ENCODE data around the gene PPP2R2C. TPM values are rescaled to one million over a fixed set of nuclear protein-coding genes. Genes with fewer than 3 reads are reported as not detected.
A peak's percentile ranks its signal among the peaks of the same experiment; 100 is the strongest.

PPP2R2C gene
- total RNA-seq (2012; rRNA removed), result not detected in 2 replicates
- 0.03 TPM in 1 of 2 replicates, not detected in the other for polyA plus RNA-seq (2012; rRNA removed)
- 0.01 and 0.03 TPM in 2 replicates for polyA plus RNA-seq (2012; cell fraction: cytosol; rRNA removed)
- 0.10 and 0.11 TPM in 2 replicates for polyA plus RNA-seq (2012; cell fraction: nucleus; rRNA removed; ENCODE audit: low replicate concordance)
- percentile 13 among the genes with signal in this experiment for Bru-seq, nascent RNA
- percentile 15 among the genes with signal in this experiment for BruChase-seq, experiment 1, labeled RNA remaining after a 6-hour chase
- BruChase-seq, experiment 2, labeled RNA remaining after a 2-hour chase, result percentile 18 among the genes with signal in this experiment
- long read RNA-seq, result 0 reads

DNA sequence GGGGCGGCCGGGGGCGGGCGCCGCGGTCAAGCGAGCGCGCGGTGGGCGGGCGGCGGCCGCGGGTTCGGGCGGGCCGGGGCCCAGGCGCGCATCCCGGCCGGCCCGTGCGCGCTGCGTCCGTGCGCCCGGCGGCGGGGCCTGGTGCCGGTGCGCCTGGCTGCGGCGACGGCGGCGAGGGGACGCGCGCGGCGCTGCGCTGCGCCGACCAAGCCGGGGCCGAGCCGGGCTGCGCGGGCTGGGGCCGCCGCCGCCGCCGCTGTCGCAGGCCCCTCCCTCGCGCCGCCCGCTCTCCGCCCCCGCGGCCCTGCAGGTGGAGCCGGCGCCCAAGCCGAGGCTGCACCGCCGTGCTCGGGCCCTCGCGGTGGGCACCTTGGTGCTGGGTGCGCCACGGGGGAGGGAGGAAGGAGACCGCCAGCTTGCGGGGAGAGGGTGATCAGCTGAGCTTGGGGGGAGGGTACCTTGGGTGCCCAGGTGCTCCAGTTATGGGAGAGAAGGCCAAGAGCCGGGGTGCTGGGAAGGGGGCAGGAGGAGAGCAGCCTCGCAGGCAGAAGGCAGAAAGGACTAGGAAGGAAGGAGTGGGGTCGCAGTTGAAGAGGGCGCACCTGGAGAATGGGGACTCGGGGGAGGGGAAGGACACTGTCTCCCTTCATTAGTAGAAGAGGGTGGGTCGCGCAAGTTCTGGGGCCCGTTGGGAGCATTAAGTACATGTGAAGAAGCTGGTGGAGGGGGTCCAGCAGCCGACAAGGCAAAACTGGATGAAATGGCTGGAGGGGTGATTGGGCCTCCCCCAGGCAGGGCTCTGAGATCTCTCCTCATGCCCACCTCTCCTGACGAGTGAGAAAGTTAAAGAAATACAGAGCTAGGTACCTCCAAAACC is at the start of gene PPP2R2C:
Gene PPP2R2C (minus strand): TSS at position 228 of the 877 bp plus-strand sequence. CDS start 385 bp downstream, outside the sequence.
- Histone ChIP-seq H3K36me3 (ENCODE audit: control insufficient read depth, insufficient read depth, low read length) (no peaks in the 10 kb centered on the region), H2AK9ac (replicated peaks; ENCODE audit: low read depth, low read length, poor library complexity) (no peak within 1 kb of the TSS), H3K9ac (ENCODE audit: low read depth, low read length) (no peak within 1 kb of the TSS), H3K27ac (ENCODE audit: insufficient read depth, low read length) (no peak within 1 kb of the TSS), H3K56ac (ENCODE audit: extremely low read depth, insufficient read depth, low read length) (no peak within 1 kb of the TSS), H3K4ac (ENCODE audit: low read depth, low read length) (no peak within 1 kb of the TSS), H2BK120ac (ENCODE audit: low read depth, low read length) (no peak within 1 kb of the TSS), H3K4me2 (ENCODE audit: low read depth, low read length) (no peak within 1 kb of the TSS), H2BK20ac (ENCODE audit: low read depth, low read length) (no peak within 1 kb of the TSS), H3K4me3 (ENCODE audit: insufficient read depth, low read depth, low read length) (no peak within 1 kb of the TSS), H3K4me1 (ENCODE audit: control insufficient read depth, insufficient read depth, low read length) (no peaks in the 10 kb centered on the region), H4K20me1 (ENCODE audit: insufficient read depth, low read length) (no peaks in the 10 kb centered on the region), H4K5ac (ENCODE audit: low read depth, low read length) (no peak within 1 kb of the TSS), H3K9me3 (ENCODE audit: control insufficient read depth, insufficient read depth, low read length) (no peaks in the 10 kb centered on the region), H4K91ac (ENCODE audit: insufficient read depth, low read depth, low read length) (no peak within 1 kb of the TSS), H3K9me1 (ENCODE audit: insufficient read depth, low read length) (no peaks in the 10 kb centered on the region), H2AK5ac (ENCODE audit: low read depth, low read length) (no peak within 1 kb of the TSS), H3K79me1 (ENCODE audit: low read depth in 1 of 2, low read length in 2 of 2) (no peaks in the 10 kb centered on the region), H3K18ac (ENCODE audit: low read depth, low read length) (no peak within 1 kb of the TSS), H2BK5ac (ENCODE audit: low read depth, low read length, poor library complexity, severe bottlenecking) (no peak within 1 kb of the TSS), H2BK15ac (ENCODE audit: low read depth, low read length) (no peak within 1 kb of the TSS), H2AFZ (replicated peaks; ENCODE audit: low read length, poor library complexity) (no peak within 1 kb of the TSS), H3K23ac (ENCODE audit: low read depth, low read length) (no peak within 1 kb of the TSS), H3K27me3 (ENCODE audit: control insufficient read depth, insufficient read depth, low read length) (peaks cover 37% of the 10 kb centered on the region), H4K8ac (ENCODE audit: low read depth in 2 of 2, low read length in 2 of 2) (no peak within 1 kb of the TSS), H3K14ac (replicated peaks; ENCODE audit: low read depth, low read length) (no peak within 1 kb of the TSS)
- CTCF ChIA-PET, result no interaction called here
- dilution Hi-C loops (cut with HindIII; ENCODE audit: low sequenced_read_pairs, unreplicated experiment) (no loop called here), in situ Hi-C loops (cut with MboI; ENCODE audit: low sequenced_read_pairs) (no loop called here), intact Hi-C loops (cut with micrococcal nuclease) (no loop called here)
- POLR2A ChIA-PET (ENCODE audit: unreplicated experiment), result no interaction called here
- TF ChIP-seq RCOR1 (IDR thresholded peaks at IDR 0.05; ENCODE audit: insufficient replicate concordance, low read length) (no peak), MXI1 (IDR thresholded peaks at IDR 0.05; ENCODE audit: borderline replicate concordance, low read depth, low read length) (no peak), MAZ (IDR thresholded peaks at IDR 0.05; ENCODE audit: borderline replicate concordance, low read depth, low read length) (no peak), RAD21 (IDR thresholded peaks at IDR 0.05; ENCODE audit: low read length) (no peak), SMC3 (IDR thresholded peaks at IDR 0.05; ENCODE audit: low read depth, low read length) (no peak), NFE2L2 (IDR thresholded peaks at IDR 0.05; ENCODE audit: low read depth, low read length) (no peak), MAFK (IDR thresholded peaks at IDR 0.05; ENCODE audit: low read depth, low read length) (no peak), FOS (IDR thresholded peaks at IDR 0.05; ENCODE audit: low read depth, low read length) (no peak)
- TF ChIP-seq, protein P1, sequence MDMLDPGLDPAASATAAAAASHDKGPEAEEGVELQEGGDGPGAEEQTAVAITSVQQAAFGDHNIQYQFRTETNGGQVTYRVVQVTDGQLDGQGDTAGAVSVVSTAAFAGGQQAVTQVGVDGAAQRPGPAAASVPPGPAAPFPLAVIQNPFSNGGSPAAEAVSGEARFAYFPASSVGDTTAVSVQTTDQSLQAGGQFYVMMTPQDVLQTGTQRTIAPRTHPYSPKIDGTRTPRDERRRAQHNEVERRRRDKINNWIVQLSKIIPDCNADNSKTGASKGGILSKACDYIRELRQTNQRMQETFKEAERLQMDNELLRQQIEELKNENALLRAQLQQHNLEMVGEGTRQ (IDR thresholded peaks at IDR 0.05; ENCODE audit: low read depth, low read length), result no peak
- TF ChIP-seq, protein P2, sequence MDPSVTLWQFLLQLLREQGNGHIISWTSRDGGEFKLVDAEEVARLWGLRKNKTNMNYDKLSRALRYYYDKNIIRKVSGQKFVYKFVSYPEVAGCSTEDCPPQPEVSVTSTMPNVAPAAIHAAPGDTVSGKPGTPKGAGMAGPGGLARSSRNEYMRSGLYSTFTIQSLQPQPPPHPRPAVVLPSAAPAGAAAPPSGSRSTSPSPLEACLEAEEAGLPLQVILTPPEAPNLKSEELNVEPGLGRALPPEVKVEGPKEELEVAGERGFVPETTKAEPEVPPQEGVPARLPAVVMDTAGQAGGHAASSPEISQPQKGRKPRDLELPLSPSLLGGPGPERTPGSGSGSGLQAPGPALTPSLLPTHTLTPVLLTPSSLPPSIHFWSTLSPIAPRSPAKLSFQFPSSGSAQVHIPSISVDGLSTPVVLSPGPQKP (IDR thresholded peaks at IDR 0.05; ENCODE audit: borderline replicate concordance, low read depth, low read length), result no peak
- TF ChIP-seq, protein P3, sequence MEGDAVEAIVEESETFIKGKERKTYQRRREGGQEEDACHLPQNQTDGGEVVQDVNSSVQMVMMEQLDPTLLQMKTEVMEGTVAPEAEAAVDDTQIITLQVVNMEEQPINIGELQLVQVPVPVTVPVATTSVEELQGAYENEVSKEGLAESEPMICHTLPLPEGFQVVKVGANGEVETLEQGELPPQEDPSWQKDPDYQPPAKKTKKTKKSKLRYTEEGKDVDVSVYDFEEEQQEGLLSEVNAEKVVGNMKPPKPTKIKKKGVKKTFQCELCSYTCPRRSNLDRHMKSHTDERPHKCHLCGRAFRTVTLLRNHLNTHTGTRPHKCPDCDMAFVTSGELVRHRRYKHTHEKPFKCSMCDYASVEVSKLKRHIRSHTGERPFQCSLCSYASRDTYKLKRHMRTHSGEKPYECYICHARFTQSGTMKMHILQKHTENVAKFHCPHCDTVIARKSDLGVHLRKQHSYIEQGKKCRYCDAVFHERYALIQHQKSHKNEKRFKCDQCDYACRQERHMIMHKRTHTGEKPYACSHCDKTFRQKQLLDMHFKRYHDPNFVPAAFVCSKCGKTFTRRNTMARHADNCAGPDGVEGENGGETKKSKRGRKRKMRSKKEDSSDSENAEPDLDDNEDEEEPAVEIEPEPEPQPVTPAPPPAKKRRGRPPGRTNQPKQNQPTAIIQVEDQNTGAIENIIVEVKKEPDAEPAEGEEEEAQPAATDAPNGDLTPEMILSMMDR (conservative IDR thresholded peaks at IDR 0.05; ENCODE audit: low read depth, low read length), result no peak
- 2% methylated on average over 17 of the region's 86 CpGs; no CpG with 5 or more reads in 1 of the 2 experiments for WGBS, 2 experiments (ENCODE audit: extremely low coverage in 2 of 2, insufficient read length in 1 of 2)
- ATAC-seq (ENCODE audit: low read depth) (no peak), DNase-seq (no peak)
- BruUV-seq (replicated peaks), result no TSS peak

Data from IMR-90 (cell line).